Stimulated activated CD4-positive, alpha-beta T cell treated with anti-CD3 and anti-CD28 coated beads, Interleukin-2, amount 100 ng/mL, for 4 hours (primary cell): ENCODE results near the gene CPSF3.
"Not testable (repeated sequence)": the region's sequence is repeated elsewhere in the genome, so short reads cannot be mapped to it uniquely, and the experiment has no call there.

Experiments used
- DNase-seq: peaks from one replicate; pipeline ENCODE4 v3.0.0-alpha.2; 2020; ENCODE audit warnings: low read depth

CPSF3 gene

GRCh38 chr2:9466147-9466683 is 42.8 kb downstream of the CPSF3 start:
- no peak for DNase-seq

- no peak for DNase-seq
These were observed 44.2 kb downstream of the CPSF3 start for GRCh38 chr2:9467687-9468086.

GRCh38 chr2:9471206-9471605 is 47.8 kb downstream of the CPSF3 start:
- no peak for DNase-seq

GRCh38 chr2:9472511-9472910 is 49.1 kb downstream of the CPSF3 start:
- DNase-seq = no peak

- DNase-seq = no peak
These were observed 50.0 kb downstream of the CPSF3 start for GRCh38 chr2:9473308-9473984.

- peak; percentile 56 for DNase-seq
These were observed 50.5 kb downstream of the CPSF3 start for GRCh38 chr2:9473985-9474360.

GRCh38 chr2:9474361-9475057 is 51.1 kb downstream of the CPSF3 start, which contains the start of gene IAH1:
TSS of gene IAH1 (plus strand) at chr2:9474551. CDS start at chr2:9474567, 16 bp downstream.
- DNase-seq = peak; percentile 77

- DNase-seq = no peak
These were observed 54.5 kb downstream of the CPSF3 start for GRCh38 chr2:9477914-9478313.

- DNase-seq = no peak
These were observed 55.1 kb downstream of the CPSF3 start for GRCh38 chr2:9478526-9478925.

GRCh38 chr2:9480157-9480556 is 56.7 kb downstream of the CPSF3 start:
- DNase-seq = no peak

- no peak for DNase-seq
These were observed 59.7 kb downstream of the CPSF3 start for GRCh38 chr2:9483107-9483506.

GRCh38 chr2:9484533-9484932 is 61.1 kb downstream of the CPSF3 start:
- DNase-seq = no peak

GRCh38 chr2:9488583-9489547 is 65.4 kb downstream of the CPSF3 start:
- no peak for DNase-seq

- DNase-seq = no peak
These were observed 67.3 kb downstream of the CPSF3 start for GRCh38 chr2:9490789-9491188.

- no peak for DNase-seq
These were observed 69.5 kb downstream of the CPSF3 start for GRCh38 chr2:9492927-9493326.

- no peak for DNase-seq
These were observed 70.0 kb downstream of the CPSF3 start for GRCh38 chr2:9493478-9493877.

- DNase-seq = no peak
These were observed 70.6 kb downstream of the CPSF3 start for GRCh38 chr2:9494081-9494480.

GRCh38 chr2:9497017-9497416 is 73.6 kb downstream of the CPSF3 start:
- DNase-seq = peak; percentile 5

GRCh38 chr2:9498210-9498609 is 74.8 kb downstream of the CPSF3 start:
- no peak for DNase-seq

GRCh38 chr2:9508931-9509330 is 85.5 kb downstream of the CPSF3 start:
- DNase-seq = no peak

- DNase-seq = not testable (repeated sequence)
These were observed 90.5 kb downstream of the CPSF3 start for GRCh38 chr2:9513946-9514345.

- DNase-seq = no peak
These were observed 93.8 kb downstream of the CPSF3 start for GRCh38 chr2:9517118-9517782.
